Epithelial cell of alveolus of lung (primary cell): Measurements from ENCODE around the gene BNIP2. TPM values are rescaled to one million over a fixed set of nuclear protein-coding genes. Genes with fewer than 3 reads are reported as not detected.

ENCODE experiments used
- total RNA-seq: library from RNA; depleted of rRNA; stranded (reverse); fragments of >200 nt; gene quantifications from 2 replicates; pipeline ENCODE4 v1.2.1, GENCODE V29; 2015

Gene BNIP2, protein sequence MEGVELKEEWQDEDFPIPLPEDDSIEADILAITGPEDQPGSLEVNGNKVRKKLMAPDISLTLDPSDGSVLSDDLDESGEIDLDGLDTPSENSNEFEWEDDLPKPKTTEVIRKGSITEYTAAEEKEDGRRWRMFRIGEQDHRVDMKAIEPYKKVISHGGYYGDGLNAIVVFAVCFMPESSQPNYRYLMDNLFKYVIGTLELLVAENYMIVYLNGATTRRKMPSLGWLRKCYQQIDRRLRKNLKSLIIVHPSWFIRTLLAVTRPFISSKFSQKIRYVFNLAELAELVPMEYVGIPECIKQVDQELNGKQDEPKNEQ
- total RNA-seq, result 75.5 and 118 TPM in 2 replicates

GRCh38 chr15:59688782-59689625 is at the start of gene BNIP2:
TSS of gene BNIP2 (minus strand) at chr15:59689320. CDS start at chr15:59682457, 6,863 bp downstream.

DNA sequence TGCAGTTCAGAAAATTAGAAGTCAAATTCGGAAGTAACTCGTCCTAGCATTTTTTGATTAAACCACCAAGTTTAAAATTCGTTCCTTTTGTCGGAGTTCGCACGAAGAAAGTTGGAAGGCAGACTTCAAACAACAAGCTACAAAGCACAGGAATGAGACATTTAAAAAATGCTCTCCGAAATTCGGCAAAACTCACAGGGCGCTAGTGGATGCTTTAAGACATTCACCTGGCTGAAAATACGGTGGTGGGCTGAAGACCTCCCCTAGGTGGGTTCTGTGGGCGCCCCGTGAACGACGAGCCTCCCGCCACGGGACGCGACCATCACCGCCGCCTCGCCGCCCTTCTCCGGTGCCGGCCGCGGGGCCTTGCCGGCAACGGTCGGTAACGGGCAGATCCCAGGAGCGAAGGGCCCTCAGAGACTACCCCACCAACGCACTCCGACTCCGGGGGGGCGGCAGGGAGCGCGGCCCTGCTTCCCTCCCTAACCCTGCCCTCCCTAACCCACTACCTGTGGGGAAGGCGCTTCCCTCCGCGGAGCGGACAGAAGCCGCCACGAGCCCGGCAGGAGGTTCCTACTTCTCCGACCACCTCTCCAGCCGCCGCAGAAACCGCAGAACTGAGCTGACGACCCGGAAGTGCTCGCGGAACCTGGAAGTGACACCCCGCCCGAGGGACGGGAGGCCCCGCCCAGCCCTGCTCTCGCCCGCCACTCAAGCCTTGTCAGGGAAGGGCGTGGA is 32.1 kb downstream of the BNIP2 start, which contains the start of gene GTF2A2:
Gene GTF2A2, minus strand, starts transcription at position 619 of the 738 bp plus-strand sequence. CDS start 5,238 bp downstream, outside the sequence.

DNA sequence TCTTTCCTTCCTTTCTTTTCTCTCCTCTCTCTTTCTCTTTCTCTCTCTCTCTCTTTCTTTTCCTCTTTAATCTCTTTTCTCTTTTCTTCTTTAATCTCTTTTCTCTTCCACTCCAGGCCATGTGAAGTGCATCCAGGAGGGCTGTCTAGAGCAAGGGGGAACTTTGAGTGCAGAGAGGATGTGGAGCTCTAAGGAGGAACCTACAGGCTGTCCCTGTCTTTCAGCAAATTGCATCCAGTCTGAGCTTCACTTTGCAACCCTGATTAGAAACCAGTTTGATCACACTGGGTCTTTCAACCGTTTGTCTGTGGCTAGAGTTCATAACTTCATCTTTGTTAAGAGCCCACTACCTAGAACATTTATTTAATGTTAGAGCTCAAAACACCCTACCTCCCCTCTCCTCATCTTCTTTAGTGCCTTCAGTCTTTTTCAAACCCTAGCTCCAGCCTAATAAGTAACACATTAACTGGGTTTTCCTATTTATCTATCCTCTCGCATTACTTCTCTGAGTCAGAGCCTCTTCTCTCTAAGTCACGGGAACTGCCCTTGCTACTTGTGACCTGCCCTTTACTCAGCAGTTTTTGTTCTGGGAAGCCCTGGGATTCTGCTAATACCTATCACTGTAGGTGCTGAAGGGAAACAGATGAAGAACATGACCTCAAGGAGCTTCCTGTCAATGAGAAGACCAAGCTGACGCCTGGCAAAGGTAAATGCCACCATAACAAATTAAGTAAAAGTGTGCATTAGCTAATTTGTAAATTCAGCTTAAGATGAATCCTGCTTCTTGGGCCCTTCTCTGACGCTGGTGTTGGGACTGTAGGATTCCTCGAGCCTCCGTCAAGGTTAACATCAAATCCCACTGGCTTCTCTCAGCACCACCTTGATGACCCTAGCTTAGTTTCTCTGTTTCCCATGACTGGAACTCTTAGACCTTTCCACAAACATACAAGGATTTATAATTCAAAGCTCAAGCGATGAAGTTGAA is 77.6 kb downstream of the BNIP2 start, which contains the start of gene GCNT3:
Gene GCNT3, plus strand, starts transcription at position 508 of the 985 bp plus-strand sequence. CDS start 6,456 bp downstream, outside the sequence.

Other genes with a start within 250 kb of the BNIP2 start
- not detected in 2 replicates for gene GCNT3, start 77.5 kb downstream of the BNIP2 start, total RNA-seq
- gene GTF2A2, start 31.8 kb downstream of the BNIP2 start, total RNA-seq, result 35.8 and 36.7 TPM in 2 replicates